GM13976 (cell line): ENCODE measurements around the gene IMMP1L.
A peak's percentile ranks its signal among the peaks of the same experiment; 100 is the strongest.

ENCODE experiments used
- DNase-seq: peaks from one replicate; pipeline ENCODE4 v3.0.0; 2012; ENCODE audit warnings: low spot score
- CTCF ChIP-seq: IDR thresholded peaks from 2 replicates; pipeline ENCODE4 v1.5.1; 2012; ENCODE audit warnings: borderline replicate concordance, mild to moderate bottlenecking; ENCODE audit not compliant: insufficient read depth; ENCODE audit errors: extremely low read depth, missing control alignments, control extremely low read depth
- in situ Hi-C: fragments of 300-500 bp; cut with MboI; formaldehyde crosslinking; loops from one replicate; pipeline ENCODE4 v1.12.0; 2022; ENCODE audit warnings: low sequenced_read_pairs, mixed read lengths, inconsistent platforms; ENCODE audit not compliant: unreplicated experiment

Gene IMMP1L

GRCh38 chr11:31404614-31405013, 104.8 kb downstream of the IMMP1L start:
- DNase-seq, result no peak
- in situ Hi-C loops, result no loop called here
- no peak for TF ChIP-seq CTCF

DNA sequence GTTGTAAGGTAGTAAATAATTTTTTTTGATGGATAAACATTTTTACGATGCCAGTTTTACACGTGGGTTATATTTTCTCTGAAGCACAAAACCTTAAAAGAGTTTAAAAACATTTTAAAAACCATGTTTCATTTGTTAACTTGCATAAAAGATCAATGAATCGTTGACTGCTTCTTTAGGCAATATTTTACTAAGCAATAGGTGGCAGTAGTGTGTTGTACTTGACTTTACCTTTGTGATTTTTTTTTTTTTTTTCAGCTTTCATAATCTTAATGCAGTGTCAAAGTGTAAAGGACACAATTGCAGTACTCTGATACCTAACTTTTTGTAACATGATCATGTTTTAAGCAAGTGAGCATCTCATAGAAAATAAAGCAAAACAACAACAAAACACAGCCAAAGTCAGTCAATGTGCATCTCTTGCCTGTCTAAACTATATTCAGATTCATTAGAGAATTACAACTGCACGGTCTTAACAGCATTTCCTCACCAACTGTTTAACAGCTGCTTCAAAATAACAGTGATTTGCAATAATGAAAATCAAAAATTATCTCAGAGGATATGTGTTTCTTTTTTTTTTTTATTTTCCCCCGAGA, 112.1 kb downstream of the IMMP1L start:
- peak; percentile 23 for TF ChIP-seq CTCF
- DNase-seq, result peak; percentile 31
- in situ Hi-C loops, result loop anchor here (10.0 to 25.0 kb wide), 3 partner anchors 465 to 765 kb away; no protein-coding TSS in a partner anchor

DNA sequence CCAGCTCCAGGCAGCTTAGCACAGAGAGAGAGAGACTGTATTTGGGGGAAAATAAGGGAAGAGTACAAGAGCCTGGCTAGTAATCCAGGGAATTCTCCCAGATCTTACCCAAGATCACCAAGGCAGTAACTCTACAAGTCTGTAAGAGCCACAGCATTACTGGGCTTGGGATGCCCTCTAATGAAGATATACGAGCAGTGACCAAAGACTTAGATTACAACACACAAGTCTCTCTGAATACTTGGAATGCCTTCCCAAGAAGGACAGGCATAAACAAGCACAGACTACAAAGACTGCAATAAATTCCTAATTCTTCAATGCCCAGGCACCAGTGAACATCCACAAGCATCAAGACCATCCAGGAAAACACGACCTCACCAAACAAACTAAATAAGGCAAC, 122.0 kb downstream of the IMMP1L start:
- in situ Hi-C loops, result loop anchor here (25.0 kb wide), 2 partner anchors 475 to 775 kb away; no protein-coding TSS in a partner anchor
- no peak for DNase-seq
- TF ChIP-seq CTCF, result no peak

DNA sequence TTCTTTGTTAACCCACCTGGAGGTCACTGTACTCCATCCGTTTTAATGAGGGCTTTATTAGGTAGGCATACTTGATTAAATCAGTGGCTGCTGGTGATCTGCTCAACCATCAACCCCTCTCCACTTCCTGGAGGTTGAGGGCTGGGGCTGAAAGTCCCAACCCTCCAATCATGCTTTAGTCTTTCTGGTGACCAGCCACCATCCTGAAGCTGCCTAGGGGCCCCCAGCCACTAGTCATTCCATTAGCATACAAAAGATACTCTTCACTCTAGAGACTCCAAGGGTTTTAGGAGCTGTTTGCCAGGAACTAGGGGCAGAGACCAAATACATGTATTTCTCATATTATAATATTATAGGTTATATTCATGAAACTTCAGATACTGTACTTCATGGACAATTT, 126.3 kb downstream of the IMMP1L start:
- no peak for DNase-seq
- in situ Hi-C loops, result loop anchor here (25.0 kb wide), 2 partner anchors 479 to 779 kb away; no protein-coding TSS in a partner anchor
- no peak for TF ChIP-seq CTCF
